Activated T-helper 1 cell treated with Interleukin-2 at 50 U/mL for 16 hours (primary cell): ENCODE measurements around the gene GATAD2B.

Source experiments
- DNase-seq: peaks from one replicate; pipeline ENCODE4 v3.0.0-alpha.2; 2020; ENCODE audit warnings: low read depth

The GATAD2B gene

DNA sequence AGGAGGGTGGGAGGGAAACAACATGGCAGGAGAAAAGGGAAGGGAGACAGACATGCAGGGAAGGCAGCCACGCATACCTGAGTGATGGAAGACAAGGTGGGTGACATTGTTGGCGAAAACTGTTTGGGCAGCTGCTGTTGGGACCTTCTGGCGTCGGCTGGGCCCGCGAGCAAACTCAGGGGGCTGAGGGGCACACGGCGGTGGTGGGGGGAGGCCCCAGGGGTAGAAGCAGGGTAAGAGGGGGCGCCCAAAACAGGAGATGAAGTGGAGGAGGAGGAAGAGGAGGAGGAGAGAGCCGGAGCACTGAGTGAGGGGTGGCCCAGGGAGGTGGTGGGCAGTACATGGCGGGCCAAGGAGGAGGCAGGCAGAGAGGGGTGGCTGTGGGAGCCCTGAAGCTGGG is 28.4 kb upstream of the GATAD2B start:
- no peak for DNase-seq

DNA sequence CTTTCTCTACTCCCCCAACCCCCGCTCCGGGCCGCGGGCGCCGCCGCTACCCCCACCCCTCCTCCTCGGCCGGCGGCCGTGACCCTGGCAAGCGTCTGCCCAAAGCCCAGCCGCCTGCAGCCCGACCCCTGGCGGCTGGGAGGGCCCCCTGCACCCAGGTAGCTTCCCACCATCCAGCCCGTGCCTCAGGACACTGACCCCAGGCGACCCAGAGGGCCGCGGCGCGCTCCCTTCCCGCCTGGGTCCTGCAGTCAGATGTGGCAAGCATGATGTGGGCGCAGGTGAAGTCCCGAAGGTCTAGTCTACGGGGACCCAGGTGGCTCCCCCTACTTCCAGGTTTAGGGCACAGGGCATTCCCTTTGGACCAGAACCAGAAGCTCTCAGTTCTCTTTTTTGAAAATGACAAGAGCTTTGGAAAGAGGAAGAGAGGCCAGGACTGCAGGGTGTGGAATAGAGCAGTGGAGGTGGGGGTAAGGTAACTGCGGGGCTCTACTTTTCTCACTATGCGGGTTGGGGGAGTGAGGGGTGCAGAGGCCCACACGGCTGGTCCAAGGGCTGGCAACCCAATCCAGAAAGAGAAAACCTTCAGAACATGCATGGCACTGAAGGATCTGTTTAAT is 24.0 kb upstream of the GATAD2B start, which contains the start of gene DENND4B:
TSS of gene DENND4B (minus strand) at position 97 of the 620 bp plus-strand sequence. CDS start 2,344 bp downstream, outside the sequence.
- DNase-seq = peak; percentile 62

DNA sequence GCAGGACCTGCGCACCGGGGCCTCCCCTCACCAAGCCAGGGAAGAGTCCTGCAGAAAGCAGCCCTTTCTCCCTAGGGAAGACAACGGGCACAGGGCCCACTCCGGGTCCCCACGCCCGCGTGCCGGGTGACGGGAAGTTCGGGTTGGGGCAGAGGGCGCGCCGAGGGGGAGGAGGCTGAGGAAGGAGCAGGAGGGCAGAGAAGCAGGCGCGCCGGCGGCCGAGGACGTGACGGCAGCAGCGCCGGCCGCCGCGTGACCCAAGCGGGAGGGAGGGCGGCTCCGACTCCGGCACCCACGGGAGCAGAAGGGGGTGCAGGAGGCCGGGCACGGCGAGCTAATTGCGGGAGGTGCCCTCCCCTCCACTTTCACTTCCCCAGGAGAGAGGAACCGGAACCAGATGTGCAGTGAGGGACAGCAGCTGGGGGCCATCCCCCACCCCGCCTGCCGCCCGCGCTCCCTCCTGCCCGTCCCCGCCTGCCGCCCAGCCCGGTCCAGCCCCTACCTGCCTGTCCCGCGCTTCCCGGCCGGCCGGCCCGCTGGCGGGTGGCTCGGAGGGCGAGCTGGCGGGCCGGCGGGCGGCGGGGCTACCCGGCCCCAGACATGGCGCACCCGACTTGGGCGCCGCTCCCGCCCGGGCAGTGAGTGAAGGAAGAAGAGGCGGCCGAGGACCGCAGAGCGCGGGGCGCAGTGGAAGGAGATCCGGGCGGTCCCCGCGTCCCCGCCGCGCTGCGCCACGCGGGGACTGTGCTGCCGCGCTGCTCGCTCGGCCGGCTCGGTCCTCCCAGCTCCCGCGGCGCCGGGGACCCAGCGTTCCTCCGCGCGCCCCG is 23.2 kb upstream of the GATAD2B start:
- peak; percentile 64 for DNase-seq

DNA sequence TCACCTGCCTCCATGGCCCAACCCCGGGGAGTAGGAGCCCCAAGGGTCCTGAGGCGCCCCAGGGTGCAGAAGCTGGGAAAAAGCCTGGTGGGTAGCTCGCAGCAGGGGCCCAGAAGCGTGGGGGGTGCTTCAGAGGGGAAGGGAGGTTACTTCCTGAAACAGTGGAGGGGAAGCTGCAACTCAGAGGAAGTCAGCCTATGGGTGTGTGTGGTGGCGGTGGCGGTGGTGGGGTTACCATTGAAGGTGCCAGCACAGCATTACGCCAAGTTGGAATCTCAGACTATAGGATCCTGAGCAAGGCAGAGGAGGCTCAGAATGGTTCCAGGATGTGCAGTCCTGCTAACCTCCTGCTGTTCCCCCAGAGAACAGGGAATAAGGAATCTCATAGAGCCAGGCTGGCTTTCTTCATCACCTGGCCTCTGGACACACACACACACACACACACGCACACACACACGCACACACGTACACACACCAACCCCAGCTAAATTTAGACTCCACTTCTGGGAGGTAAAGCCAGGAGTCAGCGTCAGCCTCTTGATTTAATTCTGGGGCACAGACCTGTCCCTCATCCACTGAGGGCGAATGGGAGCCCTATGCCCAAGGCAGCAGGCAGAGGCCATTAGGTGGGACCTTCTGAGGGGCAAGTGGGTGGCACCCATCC is 22.5 kb upstream of the GATAD2B start:
- peak; percentile 67 for DNase-seq

DNA sequence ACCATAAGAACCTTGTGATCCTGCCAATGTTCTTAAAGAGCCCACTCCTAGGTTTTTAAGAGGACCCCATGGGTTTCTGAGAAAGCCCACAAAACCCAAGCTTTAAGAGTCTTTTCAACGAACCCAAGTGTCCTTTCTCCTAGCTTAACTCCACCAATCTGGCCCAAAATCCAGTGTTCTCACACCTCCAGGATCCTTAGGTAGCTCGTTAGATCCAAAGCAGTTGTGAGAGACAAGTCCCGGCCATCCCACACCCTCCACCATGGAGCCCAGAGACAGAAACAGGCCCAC is 22.0 kb upstream of the GATAD2B start:
- DNase-seq = no peak

DNA sequence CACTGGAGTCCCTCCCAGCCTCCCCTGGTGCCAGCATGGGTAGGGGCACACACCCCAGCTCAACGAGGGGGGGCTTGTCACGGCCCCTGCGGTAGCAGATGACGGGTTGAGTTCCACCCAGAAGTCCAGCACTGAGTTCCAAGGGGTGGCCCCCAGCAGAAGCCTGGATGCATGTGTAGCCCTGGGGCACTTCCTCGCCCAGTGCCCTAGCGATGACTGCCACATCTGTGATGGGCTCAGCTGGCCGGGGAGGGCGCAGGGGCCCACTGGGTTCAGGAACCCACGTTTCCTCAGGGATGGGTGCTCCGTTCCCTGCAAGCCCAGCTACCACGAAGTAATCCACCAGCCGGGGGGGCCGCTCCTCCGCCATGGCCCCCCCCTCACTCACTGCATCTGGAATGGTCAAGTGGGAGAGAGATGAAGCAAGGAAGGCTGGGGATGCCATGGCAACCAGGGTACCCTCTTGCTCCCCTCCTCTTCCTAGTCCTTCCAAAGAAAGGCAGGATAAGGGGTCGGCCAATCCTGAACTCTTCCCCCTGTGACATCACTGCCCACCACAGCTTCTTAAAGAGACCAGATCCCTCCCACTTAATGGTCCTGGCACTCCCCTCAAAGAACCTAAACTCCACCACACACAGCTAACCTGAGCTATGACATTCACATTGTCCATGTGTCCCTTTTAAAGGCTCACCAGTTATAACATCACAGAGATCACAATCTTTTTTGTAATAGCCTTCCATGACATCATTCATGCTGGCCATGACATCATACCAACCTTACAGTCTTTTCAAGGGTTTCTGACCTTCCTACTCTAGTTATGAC is 21.4 kb upstream of the GATAD2B start:
- no peak for DNase-seq

DNA sequence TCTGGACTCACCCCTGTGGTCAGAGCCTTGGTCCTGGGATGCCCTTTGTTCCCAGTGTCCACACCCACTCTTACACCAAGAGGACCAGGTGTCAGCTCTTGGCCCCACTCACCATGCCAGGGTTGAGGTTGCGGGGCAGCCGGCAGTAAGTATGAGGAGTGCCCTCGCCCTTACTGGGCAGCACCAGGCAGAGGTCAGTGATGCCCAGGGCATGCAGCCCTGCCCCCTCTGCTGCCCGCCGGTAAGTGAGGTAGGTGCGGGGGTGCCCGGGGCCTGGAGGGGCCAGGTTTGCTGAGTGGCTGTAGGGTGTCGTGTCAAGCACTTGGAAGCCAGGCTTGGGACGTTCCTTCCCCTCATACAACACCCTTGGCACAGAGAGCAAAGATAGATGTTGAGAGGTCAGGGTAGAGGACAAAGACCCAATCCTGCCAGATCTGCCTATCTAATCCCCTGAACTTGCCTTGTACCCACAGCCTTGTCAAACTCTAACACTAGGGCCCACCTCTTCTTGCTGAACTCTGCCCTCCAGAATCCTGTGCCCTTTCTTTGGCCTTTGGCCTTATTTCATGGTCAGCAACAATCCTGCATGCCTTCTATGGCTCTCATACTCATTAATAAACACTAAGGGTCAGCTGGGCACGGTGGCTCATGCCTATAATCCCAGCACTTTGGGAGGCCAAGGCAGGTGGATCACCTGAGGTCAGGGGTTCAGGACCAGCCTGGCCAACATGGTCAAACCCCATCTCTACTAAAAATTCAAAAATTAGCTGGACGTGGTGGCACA is 20.2 kb upstream of the GATAD2B start:
- no peak for DNase-seq

DNA sequence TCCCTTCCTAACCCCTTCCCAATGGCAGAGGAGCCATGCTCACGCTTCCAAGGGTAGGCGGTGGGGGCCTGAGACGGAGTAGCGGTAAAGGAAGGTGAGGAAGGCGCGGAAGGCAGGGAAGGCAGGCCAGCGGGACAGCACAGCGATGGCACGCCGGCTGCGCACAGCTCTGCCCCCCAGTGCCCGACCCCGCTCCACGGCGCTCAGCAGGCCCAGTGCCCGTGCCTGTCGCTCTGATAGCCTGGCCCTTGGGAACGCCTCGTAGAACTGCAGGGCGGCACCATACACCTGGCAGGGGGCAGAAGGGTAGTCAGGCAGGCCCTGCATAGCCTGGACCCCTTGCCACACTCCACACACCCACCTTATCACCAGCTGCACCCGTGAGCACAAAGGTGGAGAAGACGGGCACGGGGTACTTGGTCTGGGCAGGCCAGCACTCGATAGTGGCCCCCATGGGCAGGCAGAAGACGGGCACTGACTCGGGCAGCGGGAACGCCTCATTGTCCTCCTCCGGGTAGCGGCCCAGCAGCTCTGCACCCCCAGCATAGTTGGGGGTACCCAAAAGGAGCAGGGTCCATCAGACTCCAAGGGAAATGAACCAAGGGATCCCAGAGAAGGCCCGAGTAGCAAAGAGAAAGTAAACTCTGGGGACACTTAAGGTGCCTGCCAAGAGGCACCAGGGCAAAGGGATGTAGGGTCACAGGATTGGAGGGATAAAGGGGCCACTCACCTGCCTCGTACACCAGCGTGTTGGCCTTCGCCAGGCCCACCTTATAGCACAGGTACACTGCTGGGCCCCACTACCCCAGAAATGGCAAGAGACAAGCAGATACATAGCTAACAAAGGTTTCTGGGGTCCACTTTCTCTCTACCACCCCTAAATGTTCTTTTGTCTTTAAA is 19.3 kb upstream of the GATAD2B start:
- DNase-seq = no peak

DNA sequence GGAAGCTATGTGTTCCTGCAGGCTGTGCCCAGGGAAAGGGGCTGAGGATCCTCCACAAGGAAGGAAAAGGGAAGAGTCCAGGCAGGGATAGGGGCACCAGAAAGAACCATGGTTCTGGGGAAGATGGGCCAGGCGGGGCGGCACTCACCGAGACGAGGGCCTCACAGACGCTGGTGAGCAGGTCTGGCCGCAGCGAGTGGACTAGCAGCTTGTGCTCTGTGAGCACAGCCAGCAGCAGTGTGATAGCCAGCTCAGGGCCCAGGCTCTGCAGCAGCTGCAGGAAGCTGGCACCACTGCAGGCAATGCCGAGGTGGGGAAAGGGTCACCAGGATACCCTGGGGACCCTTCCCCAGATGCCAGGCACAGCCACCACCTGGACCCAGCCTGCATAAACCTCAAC is 18.0 kb upstream of the GATAD2B start:
- no peak for DNase-seq

DNA sequence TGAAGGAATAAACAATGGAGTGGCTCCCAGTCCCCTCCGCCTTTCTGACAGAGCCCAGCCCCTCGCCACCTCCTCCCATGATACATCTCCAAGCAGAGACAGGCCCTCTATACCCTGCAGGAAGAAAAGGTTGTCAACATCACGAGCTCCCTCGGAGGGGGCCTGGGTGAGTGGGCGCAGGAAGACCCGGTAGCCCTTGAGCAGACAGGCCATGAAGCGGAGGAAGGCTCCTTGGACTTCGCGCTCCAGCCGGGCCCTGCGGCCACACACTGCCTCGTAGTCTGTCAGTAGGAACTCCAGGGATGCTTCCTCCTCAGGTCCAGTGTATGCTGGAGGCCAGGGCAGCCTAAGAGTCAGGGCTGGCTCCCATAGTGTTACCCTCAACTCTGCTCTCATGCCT is 16.7 kb upstream of the GATAD2B start:
- DNase-seq = no peak

DNA sequence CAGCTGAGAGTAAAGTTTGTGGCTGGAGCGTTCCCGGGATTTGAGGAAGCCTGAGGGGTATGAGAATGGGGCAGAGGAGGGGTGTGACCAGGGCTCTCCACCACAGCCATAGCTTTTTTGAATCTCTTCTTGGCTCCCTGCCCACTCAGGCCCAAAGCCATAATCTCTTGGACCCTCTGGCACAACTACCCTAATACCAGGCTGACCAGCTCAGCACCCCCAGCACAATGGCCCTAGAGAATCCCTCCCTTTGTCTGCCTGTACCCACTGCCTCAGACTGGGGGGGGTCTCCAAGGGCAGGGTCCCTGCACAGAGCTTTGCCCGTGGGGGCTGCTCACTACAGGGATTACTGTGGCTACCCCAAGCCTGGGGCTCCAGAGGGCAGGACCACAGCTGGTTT is 16.2 kb upstream of the GATAD2B start:
- DNase-seq = no peak

DNA sequence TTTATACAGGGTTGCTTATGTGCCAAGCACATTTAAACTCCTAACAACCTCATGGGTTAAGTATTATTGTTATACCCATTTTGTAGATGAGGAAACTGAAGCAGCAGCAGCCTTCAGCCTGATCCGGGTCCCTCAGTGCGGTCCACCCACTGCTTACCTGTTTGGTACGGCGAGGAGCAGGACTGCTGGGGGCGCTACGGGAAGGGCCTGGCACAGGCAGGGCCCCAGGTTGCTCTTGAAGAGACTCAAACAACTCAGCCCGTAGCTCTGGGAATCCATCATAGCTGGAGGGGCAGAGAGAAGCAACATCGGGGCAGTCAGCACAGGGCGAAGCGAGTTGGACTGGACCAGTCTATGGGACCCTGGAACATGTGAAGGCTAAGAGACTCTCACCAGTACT is 14.6 kb upstream of the GATAD2B start:
- DNase-seq = no peak

DNA sequence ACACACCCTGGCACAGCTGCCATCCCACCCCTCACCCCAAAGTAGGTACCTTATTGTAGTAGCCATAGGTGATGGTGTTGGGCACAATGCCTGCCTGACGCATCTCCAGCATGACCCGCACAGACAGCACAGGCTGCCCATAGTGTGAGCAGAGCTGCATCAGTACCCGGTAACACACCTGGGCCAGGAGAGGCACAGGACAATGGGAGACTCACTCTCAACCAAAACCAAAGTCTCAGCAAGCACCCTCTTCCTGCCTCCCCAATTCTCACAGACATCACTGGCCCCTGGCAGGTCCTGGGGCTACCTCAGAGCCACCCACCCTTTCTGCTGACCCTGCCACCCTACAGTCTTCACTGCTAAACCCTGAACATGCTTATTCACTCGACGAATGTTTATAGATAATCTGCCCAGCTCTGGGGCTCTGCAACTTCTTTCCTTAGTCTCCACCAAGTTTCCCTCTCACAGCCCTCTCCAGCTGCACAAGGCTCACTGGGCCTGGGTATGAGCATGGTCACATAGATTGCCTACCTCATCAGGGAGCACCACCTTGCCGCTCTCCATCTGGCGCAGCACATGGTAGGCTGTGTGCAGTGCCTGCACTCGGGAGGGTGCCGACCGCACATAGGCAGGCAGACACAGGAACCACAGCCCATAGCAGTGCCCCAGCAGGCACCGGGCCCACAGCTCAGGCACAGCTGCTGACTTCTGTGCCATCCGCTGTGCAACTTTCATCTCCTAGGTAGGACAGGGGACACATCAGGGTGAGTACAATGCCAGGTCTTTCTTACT is 13.4 kb upstream of the GATAD2B start:
- no peak for DNase-seq

DNA sequence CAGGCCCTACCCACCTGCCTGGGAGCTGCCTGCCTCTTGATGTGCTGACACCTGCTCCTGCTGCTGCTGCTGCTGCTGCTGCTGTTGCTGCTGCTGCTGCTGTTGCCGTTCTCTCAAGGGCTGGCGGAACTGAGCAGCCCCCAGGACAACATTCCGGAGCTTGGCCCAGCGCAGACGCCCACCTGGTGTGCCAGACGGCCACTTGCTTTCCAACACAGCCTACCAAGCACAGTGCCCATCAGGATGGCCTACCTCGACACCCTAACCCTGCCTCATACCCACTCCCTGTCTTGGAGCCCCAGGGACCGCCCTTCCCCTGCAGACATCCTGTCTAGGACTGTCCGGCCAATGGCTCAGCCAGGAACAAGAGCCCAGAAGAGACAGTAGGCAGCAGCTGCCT is 12.0 kb upstream of the GATAD2B start:
- DNase-seq = no peak

DNA sequence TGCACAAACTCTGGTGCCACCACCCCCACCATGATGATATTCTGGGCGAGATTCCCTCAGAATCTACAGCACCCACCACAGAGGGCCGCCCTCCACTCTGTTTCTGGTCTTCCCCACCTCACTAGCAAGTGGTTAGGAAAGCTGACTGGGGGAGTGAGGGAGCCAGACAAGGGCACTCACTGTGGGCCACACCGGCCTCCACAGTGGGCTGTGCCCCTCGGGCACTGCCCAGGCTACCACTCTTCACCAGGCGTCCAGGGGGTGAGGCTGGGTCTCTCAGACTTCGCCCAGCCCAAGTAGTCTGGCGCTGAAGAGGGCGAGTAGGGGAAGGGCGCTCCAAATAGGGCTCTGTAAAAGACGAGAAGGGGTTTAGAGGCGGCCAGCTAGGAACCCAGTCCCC is 11.2 kb upstream of the GATAD2B start:
- DNase-seq = no peak

DNA sequence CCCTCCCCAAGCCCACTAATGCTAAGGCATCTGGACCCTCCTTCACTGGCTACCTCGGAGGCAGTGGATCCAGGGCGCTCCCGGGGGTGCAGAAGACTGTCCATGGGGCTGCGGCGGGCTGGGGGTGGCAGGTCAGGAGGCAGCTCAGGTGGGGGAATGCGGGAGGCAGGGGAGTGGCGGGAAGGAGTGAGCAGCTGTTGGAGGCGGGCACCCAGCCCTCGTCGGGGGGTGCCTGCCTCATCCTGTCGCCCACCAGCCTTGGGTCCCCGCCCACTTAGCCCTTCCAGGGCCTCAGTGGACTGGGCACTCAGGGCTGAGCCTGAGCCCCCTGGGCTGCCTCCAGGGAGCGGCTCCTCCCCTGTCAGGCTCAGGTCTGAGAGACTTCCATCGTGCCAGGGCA is 10.7 kb upstream of the GATAD2B start:
- DNase-seq = no peak

DNA sequence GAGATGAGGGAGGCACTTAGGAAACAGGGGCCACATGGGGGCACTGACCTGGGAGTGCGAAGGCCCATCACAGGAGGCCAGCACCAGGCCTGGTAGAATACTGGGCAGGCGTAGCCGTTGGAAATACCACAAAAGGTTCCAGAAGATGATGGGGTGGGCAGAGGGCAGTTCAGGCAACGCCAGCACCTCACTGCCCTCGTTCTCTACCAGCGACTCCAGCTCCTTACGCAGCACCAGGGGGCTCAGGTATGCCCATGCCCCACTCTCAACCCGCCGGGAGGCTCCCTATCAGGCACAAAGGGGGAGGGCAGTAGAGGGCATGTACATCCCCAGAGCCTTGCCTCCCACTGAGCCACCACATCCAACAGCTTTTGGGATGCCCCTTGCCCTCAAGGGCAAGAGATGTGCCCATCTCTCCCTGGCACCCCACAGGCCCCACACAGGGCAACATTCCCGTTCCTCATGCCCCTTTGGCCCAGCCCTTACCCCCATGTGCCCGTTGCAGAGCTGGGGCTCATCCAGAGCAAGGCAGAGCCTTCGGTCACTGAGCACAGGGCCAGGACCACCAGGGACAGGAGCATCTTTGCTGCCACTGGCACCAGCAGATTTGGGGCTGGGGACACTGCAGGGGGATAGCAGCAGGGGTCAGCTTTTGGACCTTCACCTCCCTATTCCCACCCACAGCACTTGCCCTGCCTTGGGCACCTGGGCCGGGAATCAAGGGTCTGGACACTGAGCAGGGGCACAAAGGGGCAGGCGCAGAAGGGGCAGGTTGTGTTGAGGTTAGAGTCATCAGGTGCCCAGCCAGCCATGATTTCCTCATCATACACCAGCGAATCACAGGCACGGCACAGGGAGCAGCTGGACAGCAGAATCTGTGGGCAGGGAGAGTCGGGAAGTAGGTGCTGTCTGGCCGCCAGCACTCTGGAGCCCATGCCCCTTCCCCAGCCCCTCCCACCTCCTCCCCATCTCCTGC is 9.7 kb upstream of the GATAD2B start:
- DNase-seq = no peak
